Suppressor macrophage (primary cell): Measurements from ENCODE around the gene RBP3.

Experiments
- DNase-seq, 4 experiments: peaks; one replicate each; pipeline ENCODE4 v3.0.0-alpha.2; 2020 to 2022

RBP3 gene

GRCh38 chr10:47319784-47320183 is 28.4 kb upstream of the RBP3 start:
- no peak for DNase-seq

DNA sequence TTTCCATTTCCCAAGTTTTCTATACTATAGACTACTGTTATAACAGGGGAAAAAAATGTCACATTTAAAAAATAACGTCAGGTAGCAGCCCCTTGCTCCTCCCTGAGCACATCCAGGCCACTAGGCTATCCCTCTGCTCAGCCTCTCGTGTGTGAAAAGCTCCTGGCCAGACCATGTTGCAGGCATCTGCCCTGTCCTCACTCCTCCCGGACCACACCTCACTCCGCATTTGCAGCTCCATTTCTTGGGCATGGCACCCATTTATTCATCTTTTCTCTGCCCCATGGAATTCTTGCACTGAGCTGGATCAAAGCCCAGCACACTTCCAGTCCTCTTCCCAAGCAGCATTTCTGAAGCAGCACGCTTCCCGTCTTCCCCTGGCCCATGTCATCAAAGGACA is 27.4 kb upstream of the RBP3 start:
- no peak for DNase-seq

- no peak for DNase-seq
These were observed 26.5 kb upstream of the RBP3 start for GRCh38 chr10:47321521-47322195.

GRCh38 chr10:47322300-47323061 is 25.7 kb upstream of the RBP3 start, which contains the start of gene GDF2:
TSS of gene GDF2 (plus strand) at chr10:47322454. CDS start at chr10:47322669, 215 bp downstream.
- DNase-seq = no peak

DNA sequence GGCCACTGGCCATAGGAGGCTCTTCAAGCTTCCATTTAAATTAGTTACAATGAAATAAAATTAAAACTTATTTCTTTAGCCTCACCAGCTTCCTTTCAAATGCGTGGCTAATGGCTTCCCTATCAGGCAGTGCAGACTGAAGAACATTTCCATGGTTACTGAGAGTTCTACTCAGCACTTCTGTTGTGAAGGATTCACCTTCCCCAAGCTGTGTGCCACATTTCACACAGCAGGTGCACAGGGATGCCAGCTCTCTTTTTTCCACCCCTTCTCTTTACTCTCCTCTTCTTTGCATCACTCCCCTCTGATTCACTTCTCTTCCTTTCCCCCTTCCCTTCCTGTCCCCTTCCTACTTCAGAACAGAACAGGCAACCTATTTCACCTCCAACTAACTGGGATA is 25.1 kb upstream of the RBP3 start:
- no peak for DNase-seq

DNA sequence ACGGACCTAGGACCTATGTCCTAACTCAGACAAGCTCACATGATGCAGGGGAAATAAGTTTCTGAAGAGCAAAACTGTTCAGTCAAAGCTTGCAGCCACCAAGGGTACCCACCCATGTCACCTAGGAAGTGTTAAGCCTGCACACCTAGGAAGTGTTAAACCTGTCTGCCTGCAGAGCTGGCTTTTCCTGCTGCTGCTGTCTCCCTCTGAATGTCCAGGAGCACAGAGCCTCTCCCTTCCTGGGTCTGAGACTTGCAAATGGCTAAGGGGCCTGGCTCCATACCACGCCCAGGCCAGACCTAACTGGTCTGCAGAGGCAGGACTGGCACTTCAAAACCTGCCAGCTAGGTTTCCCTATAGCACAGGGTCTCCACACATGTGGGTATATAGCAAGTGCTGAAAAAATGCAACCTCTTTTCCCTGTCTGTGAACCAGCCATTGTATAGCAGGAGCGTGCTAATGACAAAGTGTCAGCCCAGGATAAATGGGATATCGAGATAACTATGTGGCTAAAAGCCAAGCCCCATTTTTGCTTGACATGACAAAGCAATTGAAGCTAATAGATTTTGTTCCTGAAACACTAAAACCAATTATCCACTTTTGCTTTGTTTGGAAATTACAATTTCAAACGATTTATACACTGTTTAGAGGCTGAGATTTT is 24.4 kb upstream of the RBP3 start:
- no peak for DNase-seq

DNA sequence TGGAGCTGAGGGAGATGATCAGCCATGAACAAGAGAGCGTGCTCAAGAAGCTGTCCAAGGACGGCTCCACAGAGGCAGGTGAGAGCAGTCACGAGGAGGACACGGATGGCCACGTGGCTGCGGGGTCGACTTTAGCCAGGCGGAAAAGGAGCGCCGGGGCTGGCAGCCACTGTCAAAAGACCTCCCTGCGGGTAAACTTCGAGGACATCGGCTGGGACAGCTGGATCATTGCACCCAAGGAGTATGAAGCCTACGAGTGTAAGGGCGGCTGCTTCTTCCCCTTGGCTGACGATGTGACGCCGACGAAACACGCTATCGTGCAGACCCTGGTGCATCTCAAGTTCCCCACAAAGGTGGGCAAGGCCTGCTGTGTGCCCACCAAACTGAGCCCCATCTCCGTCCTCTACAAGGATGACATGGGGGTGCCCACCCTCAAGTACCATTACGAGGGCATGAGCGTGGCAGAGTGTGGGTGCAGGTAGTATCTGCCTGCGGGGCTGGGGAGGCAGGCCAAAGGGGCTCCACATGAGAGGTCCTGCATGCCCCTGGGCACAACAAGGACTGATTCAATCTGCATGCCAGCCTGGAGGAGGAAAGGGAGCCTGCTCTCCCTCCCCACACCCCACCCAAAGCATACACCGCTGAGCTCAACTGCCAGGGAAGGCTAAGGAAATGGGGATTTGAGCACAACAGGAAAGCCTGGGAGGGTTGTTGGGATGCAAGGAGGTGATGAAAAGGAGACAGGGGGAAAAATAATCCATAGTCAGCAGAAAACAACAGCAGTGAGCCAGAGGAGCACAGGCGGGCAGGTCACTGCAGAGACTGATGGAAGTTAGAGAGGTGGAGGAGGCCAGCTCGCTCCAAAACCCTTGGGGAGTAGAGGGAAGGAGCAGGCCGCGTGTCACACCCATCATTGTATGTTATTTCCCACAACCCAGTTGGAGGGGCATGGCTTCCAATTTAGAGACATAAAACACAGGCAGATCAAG is 22.6 kb upstream of the RBP3 start:
- DNase-seq = no peak

DNA sequence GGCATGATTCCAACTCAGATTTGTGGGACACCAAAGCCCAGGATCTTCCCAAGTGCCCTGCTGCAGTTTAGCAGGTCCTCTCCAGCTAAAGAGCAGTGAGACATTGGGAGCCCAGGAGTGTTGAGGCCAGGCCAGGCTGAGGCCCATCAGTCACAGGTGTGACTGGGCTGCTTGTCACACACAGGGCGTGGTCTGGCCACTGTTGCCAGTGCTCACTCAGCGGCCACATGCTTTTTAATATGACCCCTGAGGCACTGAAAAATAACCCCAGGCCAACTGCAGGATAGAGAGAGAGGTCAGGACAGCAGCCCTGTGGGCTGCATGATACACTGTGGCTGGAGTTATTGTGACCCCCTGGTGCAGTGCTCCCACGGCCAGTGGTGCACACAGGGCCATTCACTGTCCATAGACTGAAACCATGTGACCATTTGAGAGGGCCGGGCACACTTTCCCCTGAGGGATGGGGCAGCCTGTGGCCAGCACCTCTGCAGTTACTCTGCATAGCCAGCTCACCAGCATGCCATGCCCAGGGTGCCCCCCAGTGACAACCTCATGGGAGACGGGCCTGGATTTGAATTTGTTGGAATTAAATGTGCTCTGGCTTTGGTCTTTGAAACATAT is 21.7 kb upstream of the RBP3 start:
- no peak for DNase-seq

- no peak for DNase-seq
These were observed 21.2 kb upstream of the RBP3 start for GRCh38 chr10:47326927-47327330.

DNA sequence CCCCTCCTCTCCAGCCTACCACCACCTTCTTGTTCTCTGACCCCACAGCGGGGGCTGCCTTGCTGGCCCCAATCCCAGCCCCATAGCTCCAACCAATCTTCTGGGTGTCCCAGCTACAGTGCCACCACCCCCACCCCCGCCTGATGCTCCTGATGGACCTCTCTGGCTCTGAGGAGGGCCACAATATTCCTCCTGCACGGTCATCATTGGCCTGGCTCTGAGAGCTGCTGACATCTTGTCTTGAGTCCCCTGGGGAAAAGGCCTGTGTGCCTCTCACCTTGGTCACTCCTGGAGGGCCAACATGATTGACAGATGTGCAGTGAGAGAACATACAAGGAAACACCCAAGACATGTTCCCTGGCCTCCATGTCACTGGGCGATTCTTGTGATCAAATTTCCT is 18.3 kb upstream of the RBP3 start:
- DNase-seq = no peak

DNA sequence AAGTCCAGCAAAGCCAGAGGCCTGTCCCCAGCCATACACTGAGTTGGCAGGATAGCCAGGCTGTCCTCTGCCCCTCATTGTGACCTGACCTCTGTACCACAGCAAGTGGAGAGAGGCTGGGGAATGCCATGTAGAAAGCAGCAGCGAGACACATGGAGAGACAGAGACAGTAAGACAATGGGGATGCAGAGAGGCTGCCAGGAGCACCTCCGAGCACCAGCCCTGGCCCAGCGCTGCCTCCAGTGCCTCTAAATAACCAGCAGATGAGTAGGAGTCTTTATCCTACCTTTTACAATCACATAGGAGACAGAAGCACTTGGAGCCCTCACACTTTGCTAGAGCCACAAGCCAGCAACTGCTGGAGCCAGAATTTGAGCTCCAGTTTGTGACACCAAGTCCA is 17.8 kb upstream of the RBP3 start:
- no peak for DNase-seq

GRCh38 chr10:47330804-47331203 is 17.4 kb upstream of the RBP3 start:
- no peak for DNase-seq

GRCh38 chr10:47331491-47331890 is 16.7 kb upstream of the RBP3 start:
- DNase-seq = no peak

DNA sequence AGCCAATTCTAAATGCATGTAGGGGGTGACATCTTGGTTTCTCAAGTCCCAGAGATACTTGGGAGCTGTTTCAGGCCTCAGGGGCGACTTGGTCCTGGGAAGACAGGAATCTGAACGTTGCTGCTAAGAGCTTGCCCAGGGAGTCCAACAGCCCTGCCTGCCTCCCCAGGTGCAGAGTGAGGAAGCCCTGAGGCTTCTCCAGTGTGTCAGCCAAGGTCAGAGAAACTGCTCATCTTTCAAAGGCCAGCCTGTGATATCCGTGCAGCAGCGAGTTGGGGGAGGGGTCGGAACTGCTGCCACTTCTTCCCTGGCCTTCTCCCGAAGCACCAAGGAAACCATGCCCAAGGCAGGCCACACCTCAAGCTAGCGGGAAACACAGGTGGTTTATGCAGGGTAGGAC is 16.2 kb upstream of the RBP3 start:
- no peak for DNase-seq

DNA sequence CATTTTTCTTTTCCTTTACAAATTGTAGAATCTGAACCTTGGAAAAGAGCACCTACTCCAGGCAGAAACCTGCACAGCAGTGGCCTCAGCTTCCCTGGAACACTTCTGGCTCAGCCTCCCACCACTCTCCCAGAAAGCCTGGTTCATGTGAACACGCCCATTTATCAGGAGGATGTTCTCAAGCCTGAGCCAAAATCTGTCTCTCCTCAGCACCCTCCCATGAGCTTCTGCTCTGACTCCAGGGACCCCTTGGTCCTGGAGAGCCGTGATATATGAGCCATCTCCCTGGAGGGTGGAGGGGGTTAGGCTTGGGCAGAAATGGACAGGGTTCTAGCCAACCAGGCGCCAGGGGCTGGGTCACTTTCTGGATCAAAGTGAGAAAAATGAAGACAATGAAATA is 15.8 kb upstream of the RBP3 start:
- DNase-seq = no peak

GRCh38 chr10:47332946-47333345 is 15.2 kb upstream of the RBP3 start:
- DNase-seq = no peak

GRCh38 chr10:47333532-47333931 is 14.6 kb upstream of the RBP3 start:
- DNase-seq = no peak

DNA sequence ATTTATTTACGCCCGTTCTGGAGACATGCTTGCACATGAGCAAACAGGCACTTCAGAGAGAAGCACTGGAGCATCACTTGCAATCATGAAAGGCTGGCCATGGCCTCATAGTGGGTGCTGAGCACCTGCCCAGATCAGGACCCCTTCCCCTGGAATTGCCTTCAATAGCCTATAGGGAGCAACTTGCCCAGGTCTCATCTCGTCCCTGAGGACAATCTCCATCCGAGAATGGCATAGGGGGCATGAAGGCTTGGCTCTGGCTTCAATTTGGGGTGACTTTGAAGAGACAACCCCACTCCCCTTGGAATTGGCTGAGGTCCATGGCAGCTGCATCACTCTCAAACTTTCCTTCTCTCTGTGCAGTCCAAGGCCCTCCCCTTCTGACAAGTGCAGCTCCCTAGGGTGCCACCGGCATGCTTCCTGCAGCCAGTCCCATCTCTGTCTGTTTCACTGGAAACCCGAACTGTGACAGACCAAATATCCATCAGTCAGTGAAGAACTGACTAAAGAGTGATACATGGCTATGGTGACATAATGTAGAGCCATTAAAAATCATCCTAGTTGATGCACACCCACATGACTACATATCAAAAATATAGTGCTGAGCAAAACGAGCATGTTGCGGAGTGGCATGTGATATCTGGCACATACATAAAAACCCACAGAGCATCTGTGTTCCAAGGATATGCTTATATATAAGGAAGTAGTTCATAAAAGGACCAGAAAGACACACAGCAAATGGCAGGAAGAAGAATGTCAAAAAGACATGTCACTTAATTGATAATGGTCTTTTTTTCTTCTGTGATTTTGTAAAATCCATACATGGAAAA is 13.5 kb upstream of the RBP3 start:
- DNase-seq = no peak

DNA sequence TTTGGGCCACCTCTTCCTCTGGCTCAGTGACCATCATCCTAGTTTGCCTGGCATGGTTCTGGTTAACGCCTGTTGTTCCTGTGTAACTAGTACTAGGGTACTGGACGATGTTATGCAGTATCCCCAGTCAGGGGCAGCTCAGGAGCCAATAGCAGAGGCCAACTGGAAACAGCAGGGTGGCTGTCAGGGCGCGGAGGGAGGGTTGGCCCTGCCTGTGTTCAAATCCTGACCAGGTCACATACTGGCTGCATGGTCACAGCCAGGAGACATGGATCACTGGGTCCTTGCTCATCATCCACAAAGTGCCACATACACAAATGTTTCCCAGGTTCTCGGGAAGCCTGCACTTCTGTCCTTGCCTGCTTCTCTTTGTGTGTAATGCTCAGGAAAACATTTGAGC is 12.3 kb upstream of the RBP3 start:
- no peak for DNase-seq

DNA sequence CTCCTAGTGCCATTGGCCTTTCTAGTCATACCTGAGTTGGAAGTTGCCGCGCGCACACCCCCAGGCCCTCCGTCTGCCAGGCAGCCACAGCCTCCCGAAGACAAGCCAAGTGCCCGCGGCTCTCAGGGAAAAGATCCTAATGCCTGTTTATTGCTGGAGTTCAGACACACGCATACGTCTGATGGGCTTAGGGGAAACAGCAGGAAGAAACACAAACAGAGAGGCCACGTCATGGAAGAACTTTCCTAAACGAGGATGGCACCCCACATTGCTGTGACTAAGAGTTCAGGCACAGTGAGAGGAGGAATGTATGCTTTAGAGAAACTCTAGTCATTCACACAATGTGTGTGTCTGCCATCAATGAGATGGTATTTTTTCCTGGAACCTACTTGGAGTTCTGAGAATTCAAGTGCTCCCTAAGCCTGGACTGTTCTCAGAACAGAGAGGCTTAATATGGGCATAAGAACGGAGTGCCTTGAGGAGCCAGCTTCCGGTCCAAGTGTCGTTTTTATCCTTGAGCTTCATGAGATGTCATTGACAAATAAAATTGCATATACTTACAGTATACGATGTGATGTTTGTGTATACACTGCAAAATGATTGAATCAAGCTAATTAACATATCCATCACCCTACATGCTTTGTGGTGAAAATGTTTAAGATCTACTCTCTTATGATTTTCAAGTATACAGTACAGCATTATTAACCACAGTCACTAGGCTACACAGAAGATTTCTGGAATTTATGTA is 11.6 kb upstream of the RBP3 start:
- no peak for DNase-seq
